HG03469 (cell line): ENCODE measurements around the gene FBF1.

Source experiments
- ATAC-seq: cut with Tn5 transposase; IDR thresholded peaks from one replicate; pipeline ENCODE4 v1.9.1; 2021; ENCODE audit warnings: mild to moderate bottlenecking, moderate library complexity, moderate number of reproducible peaks; ENCODE audit not compliant: unreplicated experiment

FBF1 gene

DNA sequence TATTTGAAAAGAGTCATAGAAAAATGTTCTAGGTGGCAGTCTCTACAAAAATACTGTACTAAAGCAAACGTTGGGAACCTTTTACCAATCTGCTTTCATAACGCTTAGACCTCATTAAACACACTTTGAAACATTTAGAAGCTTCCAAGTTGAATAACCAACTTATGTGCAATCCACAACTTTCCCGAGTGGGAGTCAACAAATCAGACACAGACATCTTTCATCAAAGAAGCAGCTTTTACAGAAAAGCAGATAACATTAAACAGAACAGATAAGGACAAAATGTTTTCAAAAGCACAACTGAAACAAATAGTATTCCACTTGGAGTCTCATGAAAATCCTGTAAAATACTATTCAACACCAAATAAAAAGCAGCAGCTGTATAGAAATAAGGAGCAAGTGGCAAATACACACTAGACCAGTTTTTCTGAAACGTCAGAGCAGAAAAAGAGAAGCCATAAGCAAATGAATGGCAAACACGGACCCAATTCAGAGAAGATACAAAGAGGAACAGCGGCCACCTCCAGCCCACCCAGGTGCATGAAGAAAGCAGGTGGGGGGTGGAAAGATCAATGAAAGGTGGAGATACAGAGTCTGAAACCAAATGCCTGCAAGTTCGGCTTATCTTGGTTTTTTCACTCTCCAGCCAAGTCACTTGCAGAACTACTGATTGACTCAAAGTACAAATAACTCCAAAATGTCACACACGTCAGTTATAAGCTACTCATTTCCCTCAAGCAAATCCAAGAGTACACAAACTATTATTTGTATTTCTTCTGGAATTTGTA is 18.4 kb upstream of the FBF1 start:
- no peak for ATAC-seq

DNA sequence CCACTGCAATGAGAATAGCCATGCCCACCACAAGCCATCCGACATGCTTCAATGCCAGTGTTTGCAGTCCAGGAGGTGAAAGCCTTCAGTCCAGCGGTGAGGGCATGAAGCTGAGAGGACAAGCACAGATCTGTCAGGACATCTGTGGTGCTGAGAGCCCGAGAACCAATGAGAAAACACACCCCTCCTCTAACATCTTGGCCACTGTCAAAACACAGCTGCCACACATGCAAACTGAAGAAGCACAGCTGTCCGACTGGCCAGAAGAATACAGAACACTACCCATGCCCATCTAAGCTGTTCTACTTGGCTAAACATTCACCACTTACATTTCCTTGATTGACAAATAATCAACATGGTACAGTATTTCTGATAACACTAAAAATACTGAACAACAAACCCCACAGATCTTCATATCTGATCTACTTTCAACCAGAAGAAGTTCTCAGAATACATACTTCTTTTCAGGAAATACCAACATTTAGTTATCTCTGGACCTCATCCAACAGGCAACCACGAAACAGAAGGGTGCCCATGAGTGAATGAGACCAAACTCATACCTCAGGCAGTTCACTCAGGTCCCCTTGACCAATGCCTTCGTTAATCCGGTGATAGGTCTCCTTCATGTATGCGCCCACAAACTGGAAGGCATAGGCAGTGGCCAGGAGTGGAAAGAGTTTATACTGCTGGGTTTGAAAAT is 10.2 kb upstream of the FBF1 start:
- no peak for ATAC-seq

DNA sequence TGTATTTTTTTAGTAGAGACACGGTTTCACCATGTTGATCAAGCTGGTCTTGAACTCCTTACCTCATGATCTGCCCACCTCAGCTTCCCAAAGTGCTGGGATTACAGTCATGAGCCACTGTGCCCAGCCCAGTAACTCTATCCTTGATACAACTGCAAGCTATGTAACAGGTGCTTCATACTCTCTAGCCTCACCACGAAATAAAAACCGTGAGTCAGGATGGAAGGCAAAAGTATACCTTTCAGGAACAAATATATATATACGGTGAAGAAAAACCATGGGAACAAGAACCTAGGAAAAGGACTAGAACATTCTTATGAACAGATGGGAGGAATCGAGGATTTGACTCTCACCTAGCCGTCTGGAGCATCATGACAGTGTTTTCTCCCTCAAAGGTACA is 9.6 kb upstream of the FBF1 start:
- no peak for ATAC-seq

GRCh38 chr17:75945211-75945610 is 4.4 kb upstream of the FBF1 start:
- ATAC-seq: no peak

DNA sequence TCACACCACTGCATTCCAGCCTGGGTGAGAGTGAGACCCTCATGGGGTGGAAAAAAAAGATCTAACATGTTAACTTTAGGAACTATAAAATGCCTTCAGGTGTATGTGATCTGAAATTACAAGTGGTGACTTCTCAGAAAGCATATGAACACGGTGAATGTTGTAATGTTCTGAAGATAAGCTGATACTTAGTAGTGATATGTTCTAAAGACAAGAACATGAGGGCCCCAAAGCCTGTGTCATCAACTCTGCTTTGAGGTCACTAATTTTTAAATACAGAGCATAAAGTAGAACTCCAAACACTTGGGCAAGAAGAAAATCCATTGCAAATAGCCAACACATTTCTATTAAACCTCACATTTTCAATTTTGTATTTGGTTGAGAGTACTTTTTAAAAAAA is 2.6 kb upstream of the FBF1 start:
- no peak for ATAC-seq

GRCh38 chr17:75942473-75942872 is 1.6 kb upstream of the FBF1 start:
- no peak for ATAC-seq

DNA sequence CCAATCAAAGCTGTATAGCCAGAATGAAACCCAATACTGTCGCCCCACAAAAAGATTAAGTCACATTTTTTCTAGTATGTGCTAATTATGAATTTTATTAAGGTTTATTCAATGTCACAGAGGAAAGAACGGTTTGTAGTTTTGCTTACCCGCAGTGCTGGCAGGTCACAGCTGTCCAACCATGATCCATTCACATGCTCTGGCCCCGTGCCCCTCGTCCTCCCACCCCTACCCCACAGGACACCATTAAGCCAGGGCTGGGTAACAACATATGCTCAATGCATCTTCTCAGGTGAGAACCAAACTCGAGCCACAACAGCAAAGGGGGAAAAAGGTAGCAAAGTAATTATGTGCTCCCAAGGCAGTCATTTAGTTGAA is 589 bp upstream of the FBF1 start:
- no peak for ATAC-seq

DNA sequence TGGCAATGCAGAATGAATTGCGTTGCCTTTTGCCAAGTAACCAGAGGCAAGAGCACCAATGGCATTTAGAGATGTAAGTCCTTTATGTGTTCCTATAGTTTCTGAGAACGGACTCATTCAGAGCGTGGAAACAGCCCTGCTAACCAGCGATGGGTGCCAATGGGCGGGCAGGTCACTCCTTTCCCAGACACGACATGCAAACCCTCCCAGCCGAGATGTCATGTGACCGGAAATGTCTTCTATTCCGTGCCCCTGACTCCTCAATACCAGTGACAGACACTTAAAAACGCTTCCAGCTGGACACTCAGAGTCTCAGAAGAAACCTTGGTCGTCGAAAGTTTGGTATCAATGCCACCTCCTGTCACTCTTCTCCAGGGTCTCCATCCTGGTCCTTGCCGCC is 3.2 kb downstream of the FBF1 start:
- no peak for ATAC-seq

GRCh38 chr17:75933808-75934207 is 7.0 kb downstream of the FBF1 start:
- no peak for ATAC-seq

DNA sequence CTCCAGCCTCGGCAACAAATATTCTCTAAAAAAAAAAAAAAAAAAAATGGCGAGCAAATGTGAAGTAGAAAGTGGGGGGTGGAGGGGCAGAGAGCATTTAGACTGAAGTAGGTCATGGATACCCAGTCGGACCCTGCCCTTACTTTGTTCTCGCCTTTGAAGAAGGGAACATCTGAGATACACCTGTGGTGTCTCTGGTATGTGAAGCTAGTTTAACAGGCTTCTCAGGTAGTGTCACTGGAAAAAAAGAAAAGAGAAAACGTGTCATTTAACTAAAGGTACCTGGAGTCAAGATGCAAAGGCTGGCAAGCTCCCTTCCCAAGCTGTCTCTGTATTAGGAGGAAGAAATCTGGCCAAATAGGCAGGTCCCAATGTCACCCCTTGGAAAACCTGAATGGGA is 8.0 kb downstream of the FBF1 start:
- no peak for ATAC-seq

- ATAC-seq: no peak
Observed at GRCh38 chr17:75931062-75931461, 9.8 kb downstream of the FBF1 start.

GRCh38 chr17:75927286-75927922 is 13.4 kb downstream of the FBF1 start:
- ATAC-seq: no peak

DNA sequence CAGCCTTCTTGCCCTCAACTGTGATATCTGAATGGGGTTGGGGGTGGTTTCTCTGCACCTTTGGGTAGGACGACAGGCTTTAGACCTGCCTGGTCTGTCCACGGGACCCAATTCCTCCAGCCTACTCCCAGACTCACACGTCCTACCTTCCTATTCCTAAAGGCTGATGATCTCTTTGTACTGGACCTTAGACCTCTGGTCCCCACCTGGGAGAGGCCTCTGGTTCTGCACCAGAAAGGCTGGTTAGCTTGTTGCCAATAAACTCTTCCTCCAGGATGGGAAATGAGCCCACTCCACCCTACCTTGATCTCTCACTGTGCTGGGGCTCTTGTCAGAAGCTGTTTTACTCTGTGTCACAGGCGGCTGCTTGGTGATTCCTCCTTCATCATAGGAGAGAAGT is 14.4 kb downstream of the FBF1 start:
- ATAC-seq: no peak

DNA sequence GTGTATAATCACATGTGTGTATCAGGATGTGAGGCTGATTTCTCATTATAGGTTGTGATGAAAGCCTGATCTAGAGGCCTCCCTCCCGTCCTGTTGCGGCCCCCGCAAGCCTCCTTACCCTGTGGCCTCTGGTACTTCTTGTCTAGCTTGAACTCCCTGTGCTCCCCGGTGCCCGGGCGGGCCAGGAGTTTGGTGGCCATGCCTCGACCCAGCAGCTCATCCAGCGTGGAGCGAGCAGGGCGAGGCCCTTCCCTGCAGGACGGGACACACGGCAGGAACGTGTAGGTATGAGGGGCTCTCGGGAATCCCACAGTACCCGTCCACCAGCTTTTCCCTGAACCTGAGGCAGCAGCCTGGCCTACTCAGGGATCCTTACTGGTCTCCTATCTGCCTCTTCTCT is 14.9 kb downstream of the FBF1 start:
- no peak for ATAC-seq

- no peak for ATAC-seq
Observed at GRCh38 chr17:75925103-75925502, 15.7 kb downstream of the FBF1 start.

- no peak for ATAC-seq
Observed at GRCh38 chr17:75922963-75923874, 17.6 kb downstream of the FBF1 start.

- ATAC-seq: no peak
Observed at GRCh38 chr17:75922173-75922961, 18.5 kb downstream of the FBF1 start.

- no peak for ATAC-seq
Observed at GRCh38 chr17:75921596-75921995, 19.2 kb downstream of the FBF1 start.

- no peak for ATAC-seq
Observed at GRCh38 chr17:75920045-75920560, 20.7 kb downstream of the FBF1 start.

GRCh38 chr17:75919611-75920010 is 21.2 kb downstream of the FBF1 start:
- ATAC-seq: no peak
